GM18909 (cell line): Measurements from ENCODE around the gene MMP1.

Experiments used
- ATAC-seq: cut with Tn5 transposase; IDR thresholded peaks from one replicate; pipeline ENCODE4 v1.9.1; 2021; ENCODE audit warnings: mild to moderate bottlenecking; ENCODE audit not compliant: unreplicated experiment, poor library complexity

Gene MMP1

DNA sequence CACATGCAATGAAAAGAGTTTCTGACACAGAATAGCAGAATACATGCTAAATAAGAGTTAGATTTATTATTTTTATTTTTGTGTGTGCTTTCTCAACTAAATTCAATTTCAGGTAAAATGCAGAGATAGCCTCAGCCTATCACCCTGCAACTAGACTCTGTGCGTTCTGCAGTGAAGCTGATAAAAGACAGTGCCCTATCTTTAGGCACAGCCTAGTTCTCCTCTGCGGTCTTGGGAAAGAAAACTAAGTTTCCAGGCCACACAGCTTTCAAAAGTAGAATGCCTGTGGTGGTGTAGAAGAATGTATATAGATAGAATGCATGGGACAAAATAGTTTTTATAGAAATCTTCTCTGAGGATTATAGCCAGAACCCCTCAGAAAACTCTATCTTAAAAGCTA lies 12.0 kb upstream of the MMP1 start:
- no peak for ATAC-seq

DNA sequence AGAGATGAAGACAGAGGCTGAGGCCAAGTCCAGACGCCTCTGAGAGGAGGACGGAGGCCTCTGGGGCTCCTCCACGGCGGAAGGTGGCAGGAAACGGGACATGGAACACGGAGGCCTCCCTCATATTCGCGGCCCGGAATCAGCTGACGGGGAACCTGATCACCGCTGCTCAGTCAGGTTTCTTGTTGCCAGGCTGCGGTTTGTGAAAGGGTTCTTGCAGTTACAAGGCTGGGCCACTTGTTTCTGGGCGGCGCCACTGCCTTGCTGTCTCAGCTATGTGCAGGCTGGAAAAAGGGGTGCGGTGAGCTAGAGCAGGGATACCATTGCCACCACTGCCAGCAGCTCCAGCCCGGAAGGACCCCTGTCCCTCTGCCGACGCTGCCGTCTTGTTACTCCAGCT lies 10.0 kb upstream of the MMP1 start:
- ATAC-seq: peak; percentile 78

DNA sequence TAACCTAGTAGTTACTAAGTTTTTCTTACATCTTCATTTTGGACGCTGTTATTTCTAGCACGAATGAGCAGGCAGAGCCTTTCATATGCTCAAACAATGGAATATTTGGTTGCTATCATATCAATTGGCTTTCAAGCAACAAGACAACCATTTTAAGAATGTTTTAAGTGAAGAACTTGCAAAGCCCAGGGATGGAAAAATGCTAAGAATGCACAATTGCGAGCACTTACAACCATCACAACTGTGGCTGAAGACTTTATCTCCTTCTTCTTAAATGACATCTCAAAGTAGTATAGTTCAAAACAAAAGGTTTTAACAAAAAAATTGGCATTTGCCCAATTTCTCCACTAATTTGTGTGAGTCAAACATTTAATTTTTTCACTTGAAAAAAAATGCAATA lies 8.3 kb upstream of the MMP1 start:
- ATAC-seq: no peak

DNA sequence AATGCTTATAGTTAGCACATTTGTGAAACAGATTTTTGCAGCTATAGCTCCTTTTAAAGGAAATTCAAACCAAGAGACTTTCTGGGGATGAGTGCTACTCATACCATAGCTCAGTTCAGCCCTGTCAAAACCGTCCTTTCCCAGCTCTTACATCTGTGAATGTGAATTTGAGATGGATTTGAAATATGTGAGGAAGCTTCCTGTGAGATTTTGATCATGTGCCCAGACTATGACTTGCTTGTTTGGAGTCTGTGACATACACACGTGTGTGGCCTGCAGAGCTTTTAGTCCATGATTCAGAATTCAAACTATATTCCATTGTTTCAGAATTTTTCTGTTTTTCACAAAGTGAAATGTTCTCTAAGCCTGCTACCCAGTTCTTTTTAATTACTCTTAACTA lies 4.4 kb upstream of the MMP1 start:
- no peak for ATAC-seq

DNA sequence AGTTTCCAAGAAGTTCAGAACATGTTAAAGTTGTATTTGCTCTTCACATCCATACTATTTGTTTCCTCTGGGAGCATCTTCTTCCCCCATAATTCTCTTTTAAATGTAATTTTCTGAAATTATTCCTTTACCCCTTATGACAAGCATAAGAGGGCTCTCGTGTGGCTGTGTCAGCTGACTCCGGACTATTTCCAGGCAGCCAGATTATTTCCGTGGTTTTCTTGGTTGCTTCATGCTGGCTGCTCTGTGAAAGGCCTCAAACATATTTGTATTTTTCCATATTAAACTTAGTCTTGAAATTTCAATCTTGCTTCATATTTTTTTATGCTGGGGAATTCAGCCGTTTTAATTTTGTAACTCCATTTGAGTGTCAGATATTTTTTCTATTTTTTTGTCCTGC lies 2.8 kb upstream of the MMP1 start:
- ATAC-seq: no peak

DNA sequence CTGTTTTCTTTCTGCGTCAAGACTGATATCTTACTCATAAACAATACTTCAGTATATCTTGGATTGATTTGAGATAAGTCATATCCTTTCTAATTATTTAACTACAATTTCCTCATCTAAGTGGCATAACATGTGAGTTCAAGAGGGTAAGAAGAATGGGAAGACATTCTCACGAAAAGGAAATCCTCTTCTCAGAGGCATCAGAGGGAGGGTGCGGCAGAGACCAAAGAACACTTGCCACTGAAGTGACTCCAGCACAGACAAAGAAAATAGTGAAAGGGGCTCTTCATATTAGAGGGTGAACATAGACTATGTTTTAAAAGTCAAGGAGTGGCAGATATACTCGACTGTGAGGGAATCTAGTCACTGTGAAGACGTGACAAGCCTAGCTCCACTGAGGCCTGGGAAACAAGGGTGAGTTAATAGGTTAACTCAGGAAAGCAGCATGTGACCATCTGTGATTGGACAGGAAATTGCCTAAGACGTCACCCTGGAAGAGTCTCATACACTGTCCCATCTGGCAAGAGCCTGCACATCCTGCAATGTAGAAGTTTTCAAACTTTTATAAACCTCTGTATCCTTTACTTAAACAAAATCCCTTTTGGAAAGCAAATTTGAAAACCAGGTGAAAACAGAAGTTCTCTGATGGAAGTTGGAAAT lies 1.9 kb upstream of the MMP1 start:
- ATAC-seq: no peak

DNA sequence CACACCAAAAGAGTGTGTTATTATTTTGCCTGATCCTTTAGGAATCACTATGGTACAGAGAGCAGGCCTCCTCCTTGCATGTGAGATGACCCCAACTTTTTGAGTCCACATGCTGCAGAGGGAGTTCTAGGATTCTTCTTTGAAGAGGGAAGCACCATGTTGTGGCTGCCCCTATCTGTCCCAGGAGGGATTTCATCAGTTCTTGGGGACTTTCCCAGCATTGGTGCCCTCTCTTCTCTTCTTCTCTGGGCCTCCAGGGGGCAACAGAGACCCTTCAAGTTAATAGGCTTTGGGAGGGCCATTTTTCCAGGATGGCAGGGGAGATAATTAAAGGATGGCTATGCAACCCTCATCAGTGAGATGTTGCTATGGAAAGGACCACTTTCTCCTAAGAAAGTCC lies 3.6 kb downstream of the MMP1 start:
- peak; percentile 98 for ATAC-seq

DNA sequence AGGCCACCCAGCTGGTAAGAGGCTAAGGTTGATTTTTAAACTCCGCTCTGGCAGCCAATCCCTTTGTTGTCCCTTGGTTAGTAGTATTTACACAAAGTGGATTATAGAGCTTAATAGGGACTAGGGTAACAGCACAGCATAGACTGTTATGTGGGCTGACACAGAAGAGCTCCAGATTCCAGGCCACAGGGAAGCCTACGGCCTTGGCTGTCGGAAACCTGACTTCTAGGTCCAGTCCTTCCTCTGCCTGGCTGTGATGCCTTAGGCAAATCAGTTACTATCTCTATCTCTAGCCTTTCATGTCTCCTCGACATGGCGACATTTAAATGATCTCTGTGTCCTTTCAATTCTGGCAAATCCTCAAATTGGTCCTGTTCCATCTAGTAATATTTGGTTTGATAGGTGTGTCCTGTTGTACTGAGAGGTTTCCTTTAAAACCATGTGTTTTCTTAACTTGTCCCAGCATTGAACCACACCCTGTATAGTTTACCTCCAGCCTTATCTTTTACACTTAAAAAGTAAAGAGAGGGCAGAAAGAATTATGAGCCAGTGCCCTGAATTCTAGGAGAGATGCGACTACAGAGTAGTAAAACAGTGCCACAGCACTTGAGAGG lies 4.2 kb downstream of the MMP1 start:
- no peak for ATAC-seq

DNA sequence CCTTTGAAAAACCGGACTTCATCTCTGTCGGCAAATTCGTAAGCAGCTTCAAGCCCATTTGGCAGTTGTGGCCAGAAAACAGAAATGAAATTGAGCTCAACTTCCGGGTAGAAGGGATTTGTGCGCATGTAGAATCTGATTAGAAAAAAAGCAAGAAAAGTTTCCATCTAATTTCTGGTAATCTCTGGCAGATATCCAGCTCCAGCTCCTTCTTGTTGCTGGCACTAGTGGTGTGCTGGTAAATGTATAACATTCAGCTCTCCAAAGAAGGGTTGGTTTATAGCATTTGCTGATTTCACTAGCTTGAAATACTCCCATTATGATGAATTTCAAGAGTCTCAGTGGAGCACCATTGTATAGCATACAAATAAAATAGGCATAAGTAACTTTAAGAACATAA lies 5.4 kb downstream of the MMP1 start:
- ATAC-seq: no peak

DNA sequence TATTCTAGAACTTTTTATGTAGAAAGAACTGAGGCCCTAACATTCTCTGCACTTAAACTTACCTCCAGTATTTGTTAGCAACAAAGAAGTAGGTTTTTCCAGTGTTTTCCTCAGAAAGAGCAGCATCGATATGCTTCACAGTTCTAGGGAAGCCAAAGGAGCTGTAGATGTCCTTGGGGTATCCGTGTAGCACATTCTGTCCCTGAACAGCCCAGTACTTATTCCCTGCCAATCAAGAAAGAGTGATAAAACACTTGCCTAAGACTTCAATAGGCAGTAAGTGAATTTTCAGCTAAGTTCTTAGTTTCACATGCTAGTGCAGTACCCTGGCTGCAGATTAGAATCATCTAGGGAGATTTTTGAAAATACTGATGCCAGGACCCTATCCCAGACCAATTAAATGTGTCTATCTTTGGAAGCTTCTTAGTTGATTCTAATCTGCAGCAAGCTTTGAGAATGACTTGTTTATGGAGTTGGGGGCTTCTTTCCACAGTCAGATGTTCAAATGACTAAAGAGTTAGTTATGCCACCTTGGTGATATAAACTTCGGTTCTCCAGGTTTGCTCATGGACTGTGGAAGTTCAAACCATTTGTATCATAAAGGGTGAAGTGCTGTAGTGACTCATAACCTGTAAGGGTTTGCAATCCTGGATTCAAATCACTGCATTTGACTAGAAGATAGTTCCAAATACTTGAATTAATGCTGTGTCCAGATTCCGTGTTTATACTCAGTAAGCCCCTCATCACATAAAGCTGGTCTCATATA lies 6.5 kb downstream of the MMP1 start:
- no peak for ATAC-seq

DNA sequence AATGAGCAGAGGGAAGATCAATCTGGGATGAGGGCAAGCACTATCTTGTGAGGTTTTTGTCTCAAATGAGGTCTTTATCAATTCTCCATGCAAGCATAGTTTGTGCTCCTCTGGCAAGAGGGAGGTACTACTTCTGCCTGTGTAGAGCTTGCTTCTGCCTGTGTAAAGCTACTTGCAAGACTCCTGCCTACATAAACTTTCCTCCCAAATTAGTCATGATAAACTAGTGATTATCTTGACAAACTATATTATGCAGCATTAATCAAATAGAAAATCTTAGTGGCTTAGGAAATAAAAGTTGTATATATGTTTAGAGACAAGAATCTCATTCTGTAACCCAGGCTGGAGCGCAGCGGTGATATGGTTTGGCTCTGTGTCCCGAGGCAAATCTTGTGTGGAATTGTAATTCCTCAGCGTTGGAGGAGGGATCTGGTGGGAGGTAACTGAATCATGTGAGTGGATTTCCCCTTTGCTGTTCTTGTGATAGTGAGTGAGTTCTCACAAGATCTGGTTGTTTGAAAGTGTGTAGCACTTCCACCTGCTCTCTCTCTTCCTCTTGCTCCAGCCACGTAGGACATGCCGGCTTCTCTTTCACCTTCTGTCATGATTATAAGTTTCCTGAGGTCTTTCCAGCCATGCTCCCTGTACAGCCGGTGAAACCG lies 9.5 kb downstream of the MMP1 start:
- ATAC-seq: no peak

DNA sequence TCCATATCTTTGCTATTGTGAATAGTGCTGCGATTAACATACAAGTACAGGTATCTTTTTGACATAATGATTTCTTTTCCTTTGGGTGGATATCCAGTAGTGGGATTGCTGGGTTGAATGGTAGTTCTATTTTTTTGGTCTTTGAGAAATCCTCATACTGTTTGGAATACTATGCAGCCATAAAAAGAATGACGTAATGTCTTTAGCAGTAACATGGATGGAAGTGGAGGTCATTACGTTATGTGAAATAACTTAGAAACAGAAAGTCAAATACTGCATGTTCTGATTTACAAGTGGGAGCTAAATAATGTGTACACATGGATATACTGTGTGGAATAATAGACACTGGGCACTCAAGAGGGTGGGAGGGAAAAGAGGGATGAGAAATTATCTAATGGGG lies 13.6 kb downstream of the MMP1 start:
- no peak for ATAC-seq

DNA sequence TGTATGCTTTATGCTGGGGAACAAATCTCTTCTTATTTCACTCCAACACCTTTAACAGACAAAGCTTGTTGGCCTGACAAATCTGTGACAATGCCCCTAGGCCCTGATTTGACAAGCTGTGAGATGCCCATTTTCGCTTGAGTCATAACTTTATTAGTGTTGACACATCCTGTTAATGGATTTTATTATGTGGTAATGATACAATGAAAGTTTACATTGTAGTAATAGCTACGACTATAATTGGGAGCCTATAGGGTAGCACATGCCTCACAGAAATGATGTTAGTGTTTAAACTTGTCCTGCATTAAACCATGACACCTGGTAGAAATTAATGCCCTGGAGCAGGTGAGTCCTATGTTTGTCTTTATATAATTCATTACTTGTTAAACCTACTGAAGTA lies 14.2 kb downstream of the MMP1 start:
- ATAC-seq: no peak

DNA sequence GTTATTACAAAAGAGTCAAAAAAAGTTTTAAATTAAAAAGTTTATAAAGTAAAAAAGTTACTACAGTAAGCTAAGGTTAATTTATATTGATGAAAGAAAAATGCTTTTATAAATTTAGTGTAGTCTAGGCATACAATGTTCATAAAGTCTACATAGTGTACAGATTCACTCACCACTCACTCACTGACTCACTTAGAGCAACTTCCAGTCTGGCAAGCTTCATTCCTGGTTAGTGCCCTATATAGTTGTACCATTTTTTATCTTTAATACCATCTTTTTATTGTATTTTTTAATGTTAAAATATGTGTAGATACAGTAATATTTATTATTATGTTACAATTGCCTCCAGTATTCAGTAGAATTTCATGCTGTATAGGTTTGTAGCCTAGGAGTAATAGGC lies 14.9 kb downstream of the MMP1 start:
- no peak for ATAC-seq

DNA sequence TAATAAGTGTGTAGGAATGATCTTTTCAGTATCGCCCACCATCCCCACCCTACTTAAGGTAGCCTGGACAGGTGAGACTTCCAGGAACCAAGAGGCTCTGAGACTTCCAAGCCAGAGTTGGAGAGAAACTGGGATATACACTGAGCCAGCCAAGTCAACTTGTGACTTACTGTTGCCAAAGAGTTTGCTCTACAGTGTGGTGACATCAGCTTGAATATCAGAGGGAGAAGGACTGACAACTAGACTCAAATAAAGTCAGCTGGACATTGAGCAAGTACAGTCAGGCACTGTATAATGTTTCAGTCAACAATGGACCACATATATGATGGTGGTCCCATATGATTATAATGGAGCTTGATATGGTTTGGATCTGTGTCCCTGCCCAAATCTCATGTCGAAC lies 16.3 kb downstream of the MMP1 start:
- ATAC-seq: no peak

DNA sequence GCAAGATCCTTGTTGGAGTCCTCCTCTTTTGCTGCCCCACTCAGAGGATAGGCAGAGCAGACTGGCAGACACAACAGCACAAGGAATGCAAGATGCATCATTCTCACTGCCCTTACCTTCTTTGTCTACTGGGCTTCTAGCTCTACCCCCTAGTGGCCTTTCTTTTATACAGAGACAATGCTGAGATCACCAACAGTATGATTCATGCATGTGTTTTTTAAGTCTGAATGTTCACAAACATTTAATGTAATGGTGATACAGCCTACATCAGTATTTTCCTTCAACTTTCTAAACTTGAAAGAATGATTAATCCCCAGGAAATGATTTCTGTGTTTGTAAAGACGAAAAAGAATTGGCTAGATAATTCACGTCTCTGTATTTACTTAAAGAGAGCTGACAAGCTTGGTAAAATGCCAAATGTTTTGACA lies 17.5 kb downstream of the MMP1 start, which contains the start of gene MMP10:
Gene MMP10 (minus strand): TSS at position 138 of the 428 bp plus-strand sequence. CDS start 37 bp downstream, at position 101.
- ATAC-seq: no peak

DNA sequence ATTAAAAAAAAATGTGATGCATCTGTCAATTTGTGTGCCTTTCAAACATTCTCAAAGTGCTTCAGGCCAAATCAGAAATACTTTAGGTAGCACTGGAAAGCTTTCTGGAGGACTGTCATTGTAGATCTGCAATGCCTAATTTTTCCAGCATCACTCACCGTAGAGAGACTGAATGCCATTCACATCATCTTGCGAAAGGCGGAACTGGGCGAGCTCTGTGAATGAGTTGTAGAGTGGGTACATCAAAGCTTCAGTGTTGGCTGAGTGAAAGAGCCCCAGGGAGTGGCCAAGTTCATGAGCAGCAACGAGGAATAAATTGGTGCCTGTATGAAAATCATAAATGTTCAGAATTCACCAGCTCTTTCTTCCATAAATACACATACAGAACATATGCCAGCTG lies 21.5 kb downstream of the MMP1 start:
- no peak for ATAC-seq

DNA sequence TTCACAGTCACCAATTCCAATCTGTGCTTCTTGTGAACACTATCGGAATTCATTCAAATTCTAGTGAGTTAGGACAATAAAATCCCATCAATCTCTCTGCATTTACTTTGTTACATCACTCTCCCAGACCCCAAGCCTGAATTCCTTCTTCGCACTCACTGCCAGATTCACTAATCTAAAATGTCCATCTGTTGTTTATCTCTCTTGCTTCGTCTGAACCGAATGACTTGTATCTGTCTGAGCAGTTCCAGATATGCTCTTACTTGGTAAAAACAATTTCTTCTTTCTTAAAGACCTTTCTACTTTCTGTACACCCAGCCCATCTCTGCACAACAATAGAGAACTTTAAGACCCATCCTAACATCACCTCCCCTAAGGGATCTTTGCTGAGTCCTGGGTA lies 24.6 kb downstream of the MMP1 start:
- ATAC-seq: no peak

DNA sequence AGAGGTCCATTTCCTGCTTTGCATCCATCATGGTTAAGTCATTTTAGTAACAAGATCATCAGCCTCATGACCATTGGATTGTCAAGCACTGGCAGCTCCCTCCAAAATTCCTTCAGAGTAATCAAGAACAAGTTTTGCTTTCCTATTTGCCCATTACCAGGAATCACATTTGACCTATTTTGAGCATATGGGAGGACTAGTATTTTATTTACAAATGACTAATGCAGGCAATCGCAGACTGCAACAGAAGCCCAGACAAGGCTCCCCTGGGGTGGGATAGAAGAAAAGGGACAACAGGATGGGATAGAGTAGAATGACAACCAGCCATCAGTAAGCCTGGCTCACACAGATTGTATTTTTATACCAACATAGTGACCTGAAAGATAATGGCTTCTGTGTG lies 26.6 kb downstream of the MMP1 start:
- ATAC-seq: no peak

DNA sequence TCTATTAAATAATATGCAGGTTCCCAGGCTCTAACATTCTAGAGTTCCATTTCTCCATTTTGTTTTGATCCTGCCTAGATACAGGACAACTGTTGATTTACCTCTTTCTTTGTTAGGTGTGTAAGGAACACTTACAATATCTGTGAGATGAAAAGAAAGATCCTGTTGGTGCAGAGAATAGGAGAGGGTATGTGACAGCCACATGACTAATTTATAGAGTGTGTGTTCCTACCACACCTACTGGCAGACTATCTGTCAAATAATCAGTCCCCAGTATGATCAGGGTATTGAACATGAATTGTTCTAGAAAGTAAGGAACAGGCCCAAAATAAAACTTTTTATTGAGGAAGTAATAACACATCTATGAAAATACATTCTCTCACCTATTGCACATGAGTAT lies 27.8 kb downstream of the MMP1 start:
- no peak for ATAC-seq

DNA sequence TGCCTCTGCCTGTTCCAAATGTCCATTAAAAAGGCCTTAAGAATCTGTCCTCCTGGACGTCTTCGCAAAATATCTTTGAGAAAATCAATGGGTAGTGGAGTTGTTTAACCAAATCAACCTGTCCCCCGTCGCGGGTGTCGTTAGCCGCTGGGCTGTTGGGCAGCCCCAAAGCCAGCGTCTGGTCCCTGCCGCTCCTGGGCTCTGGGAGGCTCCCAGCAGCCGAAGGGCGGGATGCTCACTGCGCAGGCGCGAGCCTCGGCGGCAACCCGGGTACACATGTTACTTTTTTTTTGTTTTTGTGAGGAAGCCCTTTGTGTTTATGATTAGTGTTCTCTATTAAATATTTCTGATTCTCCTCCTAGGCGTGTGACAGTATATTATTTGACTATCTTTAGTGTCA lies 30.2 kb downstream of the MMP1 start:
- ATAC-seq: no peak
